AG04450 (cell line): ENCODE measurements around the gene FRMPD1. TPM values are rescaled to one million over a fixed set of nuclear protein-coding genes. Genes with fewer than 3 reads are reported as not detected.

ENCODE experiments used
- CTCF ChIA-PET: fragments of 300-600, 350-600 bp; formaldehyde crosslinking; extraction: SDS; loops from one replicate; lab custom pipeline; 2022; ENCODE audit warnings: antibody characterized with exemption, inconsistent platforms; lab: Charles Lee
- POLR2A ChIA-PET: fragments of 350-600 bp; formaldehyde crosslinking; extraction: SDS; loops from one replicate; lab custom pipeline; 2021; ENCODE audit warnings: antibody characterized with exemption, inconsistent platforms; lab: Yijun Ruan, JAX
- DNase-seq: peaks from one replicate; pipeline ENCODE4 v3.0.0-alpha.2; 2011; ENCODE audit warnings: low read depth, low spot score
- H3K27ac ChIP-seq: one replicate; pipeline ENCODE4 v1.5.1; 2012; ENCODE audit warnings: low read depth, low read length, control low read depth
- H3K27me3 ChIP-seq: one replicate; pipeline ENCODE4 v1.6.0; 2012; ENCODE audit warnings: low read length; ENCODE audit not compliant: control insufficient read depth, insufficient read depth
- H3K4me3 ChIP-seq: 2 replicates; pipeline ENCODE4 v1.5.1; 2011; ENCODE audit warnings: mild to moderate bottlenecking, low read depth, low read length, control low read depth
- H3K9me3 ChIP-seq: 2 replicates; pipeline ENCODE4 v1.5.1; 2012; ENCODE audit warnings: low read length; ENCODE audit not compliant: control insufficient read depth, insufficient read depth
- polyA plus RNA-seq: library from polyadenylated mRNA; depleted of rRNA; stranded (reverse); fragments of >200 nt; gene quantifications from 2 replicates; pipeline ENCODE4 v1.2.3, GENCODE V29; 2011
- TF ChIP-seq, protein P1 (sequence below): IDR thresholded peaks from 2 replicates; pipeline ENCODE4 v1.5.1; 2011; ENCODE audit warnings: low read depth, low read length, control low read depth, inconsistent platforms

The FRMPD1 gene
- polyA plus RNA-seq, 1 experiment = not detected

GRCh38 chr9:37692622-37693221 is 42.0 kb downstream of the FRMPD1 start:
- H3K9me3 ChIP-seq = no peaks in the 10 kb centered on the region
- no peak overlapping the region for H3K27ac ChIP-seq
- ChIA-PET CTCF (no interaction called here), POLR2A (no interaction called here)
- DNase-seq = no peak
- TF ChIP-seq, protein P1, sequence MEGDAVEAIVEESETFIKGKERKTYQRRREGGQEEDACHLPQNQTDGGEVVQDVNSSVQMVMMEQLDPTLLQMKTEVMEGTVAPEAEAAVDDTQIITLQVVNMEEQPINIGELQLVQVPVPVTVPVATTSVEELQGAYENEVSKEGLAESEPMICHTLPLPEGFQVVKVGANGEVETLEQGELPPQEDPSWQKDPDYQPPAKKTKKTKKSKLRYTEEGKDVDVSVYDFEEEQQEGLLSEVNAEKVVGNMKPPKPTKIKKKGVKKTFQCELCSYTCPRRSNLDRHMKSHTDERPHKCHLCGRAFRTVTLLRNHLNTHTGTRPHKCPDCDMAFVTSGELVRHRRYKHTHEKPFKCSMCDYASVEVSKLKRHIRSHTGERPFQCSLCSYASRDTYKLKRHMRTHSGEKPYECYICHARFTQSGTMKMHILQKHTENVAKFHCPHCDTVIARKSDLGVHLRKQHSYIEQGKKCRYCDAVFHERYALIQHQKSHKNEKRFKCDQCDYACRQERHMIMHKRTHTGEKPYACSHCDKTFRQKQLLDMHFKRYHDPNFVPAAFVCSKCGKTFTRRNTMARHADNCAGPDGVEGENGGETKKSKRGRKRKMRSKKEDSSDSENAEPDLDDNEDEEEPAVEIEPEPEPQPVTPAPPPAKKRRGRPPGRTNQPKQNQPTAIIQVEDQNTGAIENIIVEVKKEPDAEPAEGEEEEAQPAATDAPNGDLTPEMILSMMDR = no peak
- H3K4me3 ChIP-seq = no peak overlapping the region
- H3K27me3 ChIP-seq = peaks cover 36% of the 10 kb centered on the region

GRCh38 chr9:37693260-37693659 is 42.5 kb downstream of the FRMPD1 start:
- POLR2A ChIA-PET = no interaction called here
- no peak for DNase-seq
- no peaks in the 10 kb centered on the region for H3K9me3 ChIP-seq
- no peak overlapping the region for H3K4me3 ChIP-seq
- CTCF ChIA-PET = no interaction called here
- H3K27ac ChIP-seq = no peak overlapping the region
- H3K27me3 ChIP-seq = peaks cover 36% of the 10 kb centered on the region
- TF ChIP-seq, protein P1 = no peak

DNA sequence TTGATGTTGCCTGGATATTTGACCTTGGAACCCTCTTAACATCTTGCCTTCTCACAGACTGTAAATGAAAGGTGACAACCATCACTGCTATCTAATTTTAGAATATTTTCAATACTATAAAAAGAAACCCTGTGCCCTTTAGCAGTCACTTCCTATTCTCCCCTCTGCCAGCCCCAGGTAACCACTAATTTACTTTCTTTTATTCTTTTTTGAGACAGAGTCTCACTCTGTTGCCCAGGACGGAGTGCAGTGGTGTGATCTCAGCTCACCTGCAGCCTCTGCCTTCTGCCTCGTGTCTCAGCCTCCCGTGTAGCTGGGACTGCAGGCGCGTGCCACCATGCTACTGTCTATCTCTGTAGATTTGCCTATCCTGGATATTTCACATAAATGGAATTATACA is 43.6 kb downstream of the FRMPD1 start:
- ChIA-PET POLR2A (no interaction called here), CTCF (no interaction called here)
- no peak for DNase-seq
- Histone ChIP-seq H3K27me3 (peaks cover 35% of the 10 kb centered on the region), H3K27ac (no peak overlapping the region), H3K4me3 (no peak overlapping the region), H3K9me3 (no peaks in the 10 kb centered on the region)
- TF ChIP-seq, protein P1 = no peak

DNA sequence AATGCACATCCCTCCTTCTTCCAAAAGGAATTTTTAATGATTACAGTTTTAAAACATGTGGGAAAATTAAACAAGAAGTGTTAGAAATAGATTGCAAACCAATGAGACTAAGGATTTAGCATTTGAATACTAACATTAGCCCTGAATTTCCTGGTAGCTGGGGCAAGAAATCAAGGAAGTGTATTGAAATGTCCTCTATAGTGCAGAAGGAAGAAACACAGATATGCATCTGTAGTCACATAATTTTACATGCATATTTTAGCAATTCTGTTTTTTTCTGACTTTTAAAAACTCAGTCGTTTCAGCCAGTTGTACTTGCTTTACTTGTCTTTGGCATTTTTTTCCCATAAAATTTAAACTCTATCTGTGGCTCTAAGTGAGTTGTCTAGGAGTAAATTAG is 45.8 kb downstream of the FRMPD1 start:
- no peak for DNase-seq
- peaks cover 42% of the 10 kb centered on the region for H3K27me3 ChIP-seq
- POLR2A ChIA-PET = no interaction called here
- H3K27ac ChIP-seq = no peak overlapping the region
- H3K9me3 ChIP-seq = no peaks in the 10 kb centered on the region
- CTCF ChIA-PET = interaction anchor here (1.1 kb wide), 1 partner anchor 567 kb away, joined by 3 read pairs; no protein-coding TSS in a partner anchor
- H3K4me3 ChIP-seq = no peak overlapping the region
- TF ChIP-seq, protein P1 = no peak

GRCh38 chr9:37700131-37700530 is 49.4 kb downstream of the FRMPD1 start:
- ChIA-PET POLR2A (no interaction called here), CTCF (no interaction called here)
- Histone ChIP-seq H3K27me3 (peaks cover 41% of the 10 kb centered on the region), H3K9me3 (no peaks in the 10 kb centered on the region), H3K4me3 (no peak overlapping the region), H3K27ac (no peak overlapping the region)
- TF ChIP-seq, protein P1 = no peak
- no peak for DNase-seq
